HepG2 (cell line): ENCODE data around the gene SERPINA6. TPM values are rescaled to one million over a fixed set of nuclear protein-coding genes. Genes with fewer than 3 reads are reported as not detected.

Source experiments
- ASH2L ChIP-seq: fragments of 300-600, 200-600 bp; sonication (generic); IDR thresholded peaks from 2 replicates; pipeline ENCODE4 v1.7.0; 2017; ENCODE audit warnings: low read depth, mild to moderate bottlenecking, moderate library complexity, mixed read lengths, low read length; ENCODE audit not compliant: insufficient read length
- BHLHE40 ChIP-seq: IDR thresholded peaks from 2 replicates; pipeline ENCODE4 v1.6.1; 2011; ENCODE audit warnings: low read length, improper control_type of control experiment
- ETV5 ChIP-seq: IDR thresholded peaks from 2 replicates; pipeline ENCODE4 v1.6.1; 2018; ENCODE audit warnings: missing biosample characterization, missing genetic modification reagents, inconsistent platforms, borderline replicate concordance
- FOXJ3 ChIP-seq: sonication (generic); formaldehyde crosslinking; IDR thresholded peaks from 2 replicates; pipeline ENCODE4 v1.4.0; 2020; ENCODE audit warnings: missing genetic modification reagents, mild to moderate bottlenecking, borderline replicate concordance
- HIVEP1 ChIP-seq: sonication (generic); formaldehyde crosslinking; IDR thresholded peaks from 2 replicates; pipeline ENCODE4 v1.4.0; 2020; ENCODE audit warnings: mild to moderate bottlenecking, missing genetic modification reagents
- HNF4A ChIP-seq: sonication (generic); formaldehyde crosslinking; IDR thresholded peaks from 2 replicates; pipeline ENCODE4 v1.4.0; 2020; ENCODE audit warnings: missing genetic modification reagents
- NFIB ChIP-seq: sonication (generic); formaldehyde crosslinking; IDR thresholded peaks from 2 replicates; pipeline ENCODE4 v1.9.0; 2021; ENCODE audit warnings: missing genetic modification reagents, mild to moderate bottlenecking, borderline replicate concordance
- NFIC ChIP-seq: IDR thresholded peaks from 2 replicates; pipeline ENCODE4 v1.6.1; 2012; ENCODE audit warnings: mild to moderate bottlenecking, low read length, inconsistent platforms
- PHF20 ChIP-seq: sonication (generic); formaldehyde crosslinking; IDR thresholded peaks from 2 replicates; pipeline ENCODE4 v1.5.0; 2020; ENCODE audit warnings: mild to moderate bottlenecking, missing genetic modification reagents
- POLR2A ChIP-seq, 2 experiments: IDR thresholded peaks; 2 replicates each; pipeline ENCODE4 v1.6.1; 2011; ENCODE audit warnings: low read depth in 2 of 2, low read length in 2 of 2, mild to moderate bottlenecking in 1 of 2, moderate library complexity in 1 of 2; ENCODE audit not compliant: insufficient read depth in 1 of 2
- RELA ChIP-seq: sonication (generic); formaldehyde crosslinking; IDR thresholded peaks from 2 replicates; pipeline ENCODE4 v1.4.0; 2020; ENCODE audit warnings: missing genetic modification reagents
- RFXANK ChIP-seq: IDR thresholded peaks from 2 replicates; pipeline ENCODE4 v1.6.1; 2016
- SP2 ChIP-seq: sonication (generic); formaldehyde crosslinking; IDR thresholded peaks from 2 replicates; pipeline ENCODE4 v1.5.1; 2020; ENCODE audit warnings: mild to moderate bottlenecking, missing genetic modification reagents
- TCF7L2 ChIP-seq: IDR thresholded peaks from 2 replicates; pipeline ENCODE4 v1.6.1; 2011; ENCODE audit warnings: mild to moderate bottlenecking, low read depth, low read length, moderate library complexity
- THAP8 ChIP-seq: sonication (generic); formaldehyde crosslinking; IDR thresholded peaks from 2 replicates; pipeline ENCODE4 v1.5.1; 2020; ENCODE audit warnings: missing genetic modification reagents, mild to moderate bottlenecking, borderline replicate concordance
- ZGPAT ChIP-seq: IDR thresholded peaks from 2 replicates; pipeline ENCODE4 v1.6.1; 2016; ENCODE audit warnings: mild to moderate bottlenecking
- ZNF232 ChIP-seq: sonication (generic); formaldehyde crosslinking; IDR thresholded peaks from 2 replicates; pipeline ENCODE4 v1.4.0; 2020; ENCODE audit warnings: missing genetic modification reagents, borderline replicate concordance
- ZNF280B ChIP-seq: sonication (generic); formaldehyde crosslinking; IDR thresholded peaks from 2 replicates; pipeline ENCODE4 v1.5.0; 2020; ENCODE audit warnings: missing genetic modification reagents, mild to moderate bottlenecking, borderline replicate concordance
- polyA plus RNA-seq, 8 experiments: library from polyadenylated mRNA; depleted of rRNA in 3 of 8; stranded (reverse) in 7 of 8; unstranded in 1 of 8; fragments of >200 nt; fragmentation: Illumina TruSeq in 4 of 8; extraction: Trizol in 4 of 8; gene quantifications; 2 replicates each; pipeline versions ENCODE4 v1.2.1 to v1.2.3, GENCODE V29; 2011 to 2016; ENCODE audit warnings: low read depth in 4 of 8, missing spikeins in 1 of 8, mixed read lengths in 1 of 8; ENCODE audit not compliant: insufficient read depth in 1 of 8
- total RNA-seq, 5 experiments: library from RNA; depleted of rRNA; stranded (reverse); fragments of >200 nt; fragmentation: Illumina TruSeq; extraction: Trizol; gene quantifications; 2 replicates each; pipeline ENCODE4 v1.2.3, GENCODE V29; 2016; ENCODE audit warnings: low read depth in 1 of 5
- TF ChIP-seq, protein P1 (sequence below): sonication (generic); formaldehyde crosslinking; IDR thresholded peaks from 2 replicates; pipeline ENCODE4 v1.4.0; 2020; ENCODE audit warnings: missing genetic modification reagents

The SERPINA6 gene
- total and polyA plus RNA-seq, 2 of the 13 experiments (the other 11 are each of a cell fraction or from before 2014, with no cell fraction given), result 260 to 333 TPM

DNA sequence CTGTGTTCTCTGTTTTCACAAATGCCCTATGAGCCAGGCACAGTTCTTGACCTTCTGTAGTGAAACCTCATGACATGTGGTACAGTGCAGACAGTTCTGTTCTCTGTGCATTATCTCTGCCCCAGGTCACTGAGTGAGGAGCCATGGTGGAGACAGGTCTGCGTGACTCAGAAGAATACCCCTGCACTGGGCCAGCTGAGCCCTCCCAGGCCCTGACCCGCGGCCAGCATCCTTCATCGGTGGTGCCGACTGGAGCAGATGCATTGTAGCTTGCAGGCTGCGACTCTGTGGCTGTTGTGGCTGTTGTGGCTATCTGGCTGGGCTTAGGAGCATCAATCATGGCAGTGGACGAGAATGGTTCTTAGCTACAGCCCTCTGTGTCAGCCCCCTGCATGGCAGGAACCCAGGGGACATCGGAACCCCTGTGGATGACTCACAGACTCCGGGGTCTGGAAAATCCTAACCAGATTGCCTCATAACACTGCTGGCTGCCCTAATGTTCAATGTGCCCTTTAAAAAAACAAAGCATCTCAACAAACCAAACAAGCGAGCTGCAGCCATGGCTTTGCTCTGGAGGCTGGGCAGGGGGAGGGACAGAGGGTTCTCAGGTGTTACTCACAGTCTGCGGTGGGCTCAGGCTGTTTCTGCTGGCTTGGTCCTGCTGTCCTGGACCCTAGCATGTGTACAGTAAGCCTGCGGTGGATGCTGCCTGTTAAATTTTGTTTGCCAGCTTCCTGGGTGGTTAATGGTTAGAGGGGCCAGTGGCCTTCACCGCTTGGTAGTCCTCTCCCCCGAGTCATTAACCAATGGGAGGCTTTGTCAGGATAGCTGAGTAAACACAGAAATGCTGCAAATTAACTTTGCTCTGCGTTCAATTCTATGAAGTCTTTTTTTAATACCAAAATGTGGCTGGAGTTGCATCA, at the start of gene SERPINA6 (continued):
- TF ChIP-seq ZNF280B (CRISPR knock-in tag), result no peak; the same call in none of the 2 replicates
- no peak for TF ChIP-seq RELA (CRISPR knock-in tag)
- TF ChIP-seq ASH2L, result peak; percentile 44
- peak; percentile 76 for TF ChIP-seq ZGPAT
- no peak for TF ChIP-seq RFXANK
- TF ChIP-seq NFIB (CRISPR knock-in tag), result no peak
- peak; percentile 67; the same call in 1 of the 2 replicates for TF ChIP-seq ETV5 (CRISPR knock-in tag)
- TF ChIP-seq FOXJ3 (CRISPR knock-in tag), result 0 out of 2 replicates have a peak, but pooled peaks have one; percentile 54
- TF ChIP-seq TCF7L2, result no peak
- peak; percentile 64 for TF ChIP-seq HNF4A
- TF ChIP-seq PHF20 (CRISPR knock-in tag), result no peak
- peak; percentile 84 to 99 for TF ChIP-seq POLR2A (IDR thresholded peaks at IDR 0.05; ENCODE audit: insufficient read depth in 1 of 2, low read depth in 2 of 2, low read length in 2 of 2)
- no peak for TF ChIP-seq THAP8 (CRISPR knock-in tag)
- TF ChIP-seq ZNF232 (CRISPR knock-in tag), result no peak
- TF ChIP-seq BHLHE40, result no peak
- no peak for TF ChIP-seq SP2 (CRISPR knock-in tag)
- TF ChIP-seq, protein P1, sequence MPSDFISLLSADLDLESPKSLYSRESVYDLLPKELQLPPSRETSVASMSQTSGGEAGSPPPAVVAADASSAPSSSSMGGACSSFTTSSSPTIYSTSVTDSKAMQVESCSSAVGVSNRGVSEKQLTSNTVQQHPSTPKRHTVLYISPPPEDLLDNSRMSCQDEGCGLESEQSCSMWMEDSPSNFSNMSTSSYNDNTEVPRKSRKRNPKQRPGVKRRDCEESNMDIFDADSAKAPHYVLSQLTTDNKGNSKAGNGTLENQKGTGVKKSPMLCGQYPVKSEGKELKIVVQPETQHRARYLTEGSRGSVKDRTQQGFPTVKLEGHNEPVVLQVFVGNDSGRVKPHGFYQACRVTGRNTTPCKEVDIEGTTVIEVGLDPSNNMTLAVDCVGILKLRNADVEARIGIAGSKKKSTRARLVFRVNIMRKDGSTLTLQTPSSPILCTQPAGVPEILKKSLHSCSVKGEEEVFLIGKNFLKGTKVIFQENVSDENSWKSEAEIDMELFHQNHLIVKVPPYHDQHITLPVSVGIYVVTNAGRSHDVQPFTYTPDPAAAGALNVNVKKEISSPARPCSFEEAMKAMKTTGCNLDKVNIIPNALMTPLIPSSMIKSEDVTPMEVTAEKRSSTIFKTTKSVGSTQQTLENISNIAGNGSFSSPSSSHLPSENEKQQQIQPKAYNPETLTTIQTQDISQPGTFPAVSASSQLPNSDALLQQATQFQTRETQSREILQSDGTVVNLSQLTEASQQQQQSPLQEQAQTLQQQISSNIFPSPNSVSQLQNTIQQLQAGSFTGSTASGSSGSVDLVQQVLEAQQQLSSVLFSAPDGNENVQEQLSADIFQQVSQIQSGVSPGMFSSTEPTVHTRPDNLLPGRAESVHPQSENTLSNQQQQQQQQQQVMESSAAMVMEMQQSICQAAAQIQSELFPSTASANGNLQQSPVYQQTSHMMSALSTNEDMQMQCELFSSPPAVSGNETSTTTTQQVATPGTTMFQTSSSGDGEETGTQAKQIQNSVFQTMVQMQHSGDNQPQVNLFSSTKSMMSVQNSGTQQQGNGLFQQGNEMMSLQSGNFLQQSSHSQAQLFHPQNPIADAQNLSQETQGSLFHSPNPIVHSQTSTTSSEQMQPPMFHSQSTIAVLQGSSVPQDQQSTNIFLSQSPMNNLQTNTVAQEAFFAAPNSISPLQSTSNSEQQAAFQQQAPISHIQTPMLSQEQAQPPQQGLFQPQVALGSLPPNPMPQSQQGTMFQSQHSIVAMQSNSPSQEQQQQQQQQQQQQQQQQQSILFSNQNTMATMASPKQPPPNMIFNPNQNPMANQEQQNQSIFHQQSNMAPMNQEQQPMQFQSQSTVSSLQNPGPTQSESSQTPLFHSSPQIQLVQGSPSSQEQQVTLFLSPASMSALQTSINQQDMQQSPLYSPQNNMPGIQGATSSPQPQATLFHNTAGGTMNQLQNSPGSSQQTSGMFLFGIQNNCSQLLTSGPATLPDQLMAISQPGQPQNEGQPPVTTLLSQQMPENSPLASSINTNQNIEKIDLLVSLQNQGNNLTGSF, result no peak
- 0 out of 2 replicates have a peak, but pooled peaks have one; percentile 43 for TF ChIP-seq NFIC
- peak; percentile 73; the same call in 1 of the 2 replicates for TF ChIP-seq HIVEP1 (CRISPR knock-in tag)
